Mucosa of descending colon (tissue), 3 donors: ENCODE data around the gene ASCC3. TPM values are rescaled to one million over a fixed set of nuclear protein-coding genes. Genes with fewer than 3 reads are reported as not detected.

Source experiments
- ATAC-seq: fragments of 200-7000 bp; cut with Tn5 transposase; one replicate; pipeline ENCODE4 v1.9.1; 2020; ENCODE audit warnings: mild to moderate bottlenecking, moderate library complexity
- DNase-seq, 3 donors: peaks; one replicate each; pipeline ENCODE4 v3.0.0-alpha.2; 2020
- H3K36me3 ChIP-seq: fragments of 200-600 bp; one replicate; pipeline ENCODE4 v1.8.0; 2021; ENCODE audit warnings: low read depth, mild to moderate bottlenecking
- H3K4me1 ChIP-seq: fragments of 200-600 bp; one replicate; pipeline ENCODE4 v1.8.0; 2021; ENCODE audit warnings: low read depth, mild to moderate bottlenecking
- H3K4me3 ChIP-seq: fragments of 200-600 bp; one replicate; pipeline ENCODE4 v1.8.0; 2021; ENCODE audit warnings: mild to moderate bottlenecking
- H3K9me3 ChIP-seq: fragments of 200-600 bp; one replicate; pipeline ENCODE4 v1.8.0; 2021; ENCODE audit warnings: mild to moderate bottlenecking
- CTCF ChIP-seq: fragments of 200-600 bp; IDR thresholded peaks from one replicate; pipeline ENCODE4 v1.8.0; 2022; ENCODE audit warnings: antibody characterized with exemption, mild to moderate bottlenecking
- intact Hi-C, 2 donors: fragments of 100-400 bp; cut with DNase I in 1 of 2; cut with micrococcal nuclease in 1 of 2; formaldehyde crosslinking; loops; one replicate each; pipeline versions ENCODE4 v1.11.0 to v1.11.1; 2022; cut with DNase I, micrococcal nuclease
- total RNA-seq, 3 donors: library from RNA; stranded (reverse); fragmentation: NEBNext Ultra II Directional in 2 of 3; extraction: Animal tissue kit (Norgen Biotek cat#: 25700) in 2 of 3; gene quantifications; one replicate each; pipeline versions ENCODE4 v1.2.1 to v1.2.4, GENCODE V29; 2021 to 2023
- donor health status: DM: no; HTN: no; CAD: no; lungs with moderate emphysema.
- donor health status: DM: no; HTN: no; CAD: no.
- donor health status: DM: no; HTN: yes; CAD: no.

Gene ASCC3
- total RNA-seq, 3 donors from 2014 or later = 24.6 to 28.5 (median 27.8) TPM

- no peak for ATAC-seq
- Histone ChIP-seq H3K4me1 (no peaks in the 10 kb centered on the region), H3K9me3 (no peaks in the 10 kb centered on the region), H3K4me3 (no peak overlapping the region), H3K36me3 (no peaks in the 10 kb centered on the region)
- TF ChIP-seq CTCF = no peak
- intact Hi-C loops = no loop called here
- no peak for DNase-seq
These were observed 77.7 kb downstream of the ASCC3 start for GRCh38 chr6:100803264-100804045.

GRCh38 chr6:100801036-100801435, 80.1 kb downstream of the ASCC3 start:
- Histone ChIP-seq H3K4me1 (no peaks in the 10 kb centered on the region), H3K9me3 (no peaks in the 10 kb centered on the region), H3K36me3 (no peaks in the 10 kb centered on the region), H3K4me3 (no peak overlapping the region)
- ATAC-seq (no peak), DNase-seq (no peak)
- intact Hi-C loops = no loop called here
- no peak for TF ChIP-seq CTCF

GRCh38 chr6:100796049-100796823, 84.9 kb downstream of the ASCC3 start:
- DNase-seq (no peak), ATAC-seq (peak; percentile 61)
- no peaks in the 10 kb centered on the region for H3K36me3 ChIP-seq
- intact Hi-C loops = no loop called here
- H3K4me3 ChIP-seq = no peak overlapping the region
- no peak for TF ChIP-seq CTCF
- H3K9me3 ChIP-seq = no peaks in the 10 kb centered on the region
- H3K4me1 ChIP-seq = no peaks in the 10 kb centered on the region

- no peak for TF ChIP-seq CTCF
- no peak for ATAC-seq
- no peaks in the 10 kb centered on the region for H3K9me3 ChIP-seq
- no peak overlapping the region for H3K4me3 ChIP-seq
- no peak for DNase-seq
- no peaks in the 10 kb centered on the region for H3K4me1 ChIP-seq
- no peaks in the 10 kb centered on the region for H3K36me3 ChIP-seq
- intact Hi-C loops = no loop called here
These were observed 91.0 kb downstream of the ASCC3 start for GRCh38 chr6:100790084-100790483.

GRCh38 chr6:100785982-100786381, 95.1 kb downstream of the ASCC3 start:
- TF ChIP-seq CTCF = no peak
- no peak overlapping the region for H3K4me3 ChIP-seq
- H3K36me3 ChIP-seq = no peaks in the 10 kb centered on the region
- ATAC-seq = no peak
- no peaks in the 10 kb centered on the region for H3K4me1 ChIP-seq
- intact Hi-C loops = no loop called here
- no peaks in the 10 kb centered on the region for H3K9me3 ChIP-seq
- no peak for DNase-seq
